OCI-LY1 (cell line): ENCODE results near the gene CCR7.

ENCODE experiments used
- H2AFZ ChIP-seq: fragments of 200-600 bp; sonication (generic), shearing (Covaris generic); 2 replicates; pipeline ENCODE4 v1.6.0; 2014; ENCODE audit warnings: antibody characterized with exemption, mild to moderate bottlenecking, low read length
- H3F3A ChIP-seq: fragments of 200-600 bp; sonication (generic), shearing (Covaris generic); 2 replicates; pipeline ENCODE4 v1.6.0; 2014; ENCODE audit warnings: mild to moderate bottlenecking, antibody characterized with exemption, low read length, moderate library complexity; ENCODE audit not compliant: insufficient read depth
- H3K27ac ChIP-seq: fragments of 200-600 bp; sonication (generic); 2 replicates; pipeline ENCODE4 v1.5.1; 2014; ENCODE audit warnings: low read length, mixed run types, mild to moderate bottlenecking, low read depth; ENCODE audit not compliant: poor library complexity, severe bottlenecking
- H3K27me3 ChIP-seq: fragments of 200-600 bp; sonication (generic); 2 replicates; pipeline ENCODE4 v1.6.0; 2014; ENCODE audit warnings: antibody characterized with exemption, mild to moderate bottlenecking, low read length, moderate library complexity; ENCODE audit not compliant: insufficient read depth
- H3K36me3 ChIP-seq: fragments of 200-600 bp; sonication (generic); 2 replicates; pipeline ENCODE4 v1.6.1; 2014; ENCODE audit warnings: mild to moderate bottlenecking, antibody characterized with exemption, low read length, moderate library complexity, mixed read lengths; ENCODE audit not compliant: insufficient read depth
- H3K4me1 ChIP-seq: fragments of 200-600 bp; sonication (generic); 2 replicates; pipeline ENCODE4 v1.5.1; 2014; ENCODE audit warnings: mild to moderate bottlenecking, low read length, moderate library complexity; ENCODE audit not compliant: insufficient read depth, severe bottlenecking
- H3K4me2 ChIP-seq: fragments of 200-600 bp; sonication (generic), shearing (Covaris generic); 2 replicates; pipeline ENCODE4 v1.6.1; 2014; ENCODE audit warnings: low read length
- H3K4me3 ChIP-seq: fragments of 200-600 bp; sonication (generic); 2 replicates; pipeline ENCODE4 v1.5.1; 2014; ENCODE audit warnings: low read length, low read depth, mild to moderate bottlenecking, mixed read lengths; ENCODE audit not compliant: poor library complexity, severe bottlenecking
- H3K79me2 ChIP-seq: fragments of 200-600 bp; shearing (Covaris generic); 2 replicates; pipeline ENCODE4 v1.6.1; 2016; ENCODE audit warnings: mixed run types, low read length, mixed read lengths; ENCODE audit not compliant: insufficient read depth
- H3K9ac ChIP-seq: fragments of 200-600 bp; sonication (generic), shearing (Covaris generic); 2 replicates; pipeline ENCODE4 v1.6.1; 2014; ENCODE audit warnings: mild to moderate bottlenecking, low read length, mixed read lengths
- H3K9me2 ChIP-seq: fragments of 200-600 bp; sonication (generic), shearing (Covaris generic); 2 replicates; pipeline ENCODE4 v1.6.1; 2014; ENCODE audit warnings: low read depth, mild to moderate bottlenecking, low read length, mixed read lengths
- H3K9me3 ChIP-seq: fragments of 200-600 bp; shearing (Covaris generic); 2 replicates; pipeline ENCODE4 v1.6.1; 2014; ENCODE audit warnings: low read length, mixed read lengths
- H4K20me1 ChIP-seq: fragments of 200-600 bp; sonication (generic), shearing (Covaris generic); 2 replicates; pipeline ENCODE4 v1.6.0; 2016; ENCODE audit warnings: mild to moderate bottlenecking, low read length; ENCODE audit not compliant: insufficient read depth
- CTCF ChIP-seq: fragments of 200-600 bp; sonication (generic), shearing (Covaris generic); IDR thresholded peaks from 2 replicates; pipeline ENCODE4 v1.5.1; 2017; ENCODE audit warnings: mild to moderate bottlenecking, antibody characterized with exemption, low read length, moderate library complexity, mixed read lengths
- EZH2 ChIP-seq: fragments of 200-600 bp; sonication (generic), shearing (Covaris generic); IDR thresholded peaks from 2 replicates; pipeline ENCODE4 v1.8.0; 2017; ENCODE audit warnings: borderline replicate concordance, mixed run types, mild to moderate bottlenecking, antibody characterized with exemption, low read length, moderate library complexity, mixed read lengths

Gene CCR7

GRCh38 chr17:40558300-40558889 lies 6.9 kb downstream of the CCR7 start:
- H3K4me1 ChIP-seq = peaks cover 39% of the 10 kb centered on the region
- no peak overlapping the region for H2AFZ ChIP-seq
- no peaks in the 10 kb centered on the region for H3K9me3 ChIP-seq
- no peaks in the 10 kb centered on the region for H3K9me2 ChIP-seq
- no peaks in the 10 kb centered on the region for H3K79me2 ChIP-seq
- H3K27me3 ChIP-seq = no peaks in the 10 kb centered on the region
- H3K9ac ChIP-seq = no peak overlapping the region
- no peak overlapping the region for H3K4me3 ChIP-seq
- no peak overlapping the region for H3K4me2 ChIP-seq
- H3F3A ChIP-seq = no peaks in the 10 kb centered on the region
- H3K36me3 ChIP-seq = no peaks in the 10 kb centered on the region
- TF ChIP-seq EZH2 = no peak
- no peak for TF ChIP-seq CTCF
- no peak overlapping the region for H3K27ac ChIP-seq
- no peaks in the 10 kb centered on the region for H4K20me1 ChIP-seq

GRCh38 chr17:40557531-40558299 lies 7.6 kb downstream of the CCR7 start:
- Histone ChIP-seq H3K27ac (no peak overlapping the region), H3K9ac (no peak overlapping the region), H4K20me1 (no peaks in the 10 kb centered on the region), H3K36me3 (no peaks in the 10 kb centered on the region), H3K79me2 (no peaks in the 10 kb centered on the region), H3K9me3 (no peaks in the 10 kb centered on the region), H3F3A (no peaks in the 10 kb centered on the region), H2AFZ (no peak overlapping the region), H3K27me3 (no peaks in the 10 kb centered on the region), H3K4me2 (no peak overlapping the region), H3K4me1 (peaks cover 39% of the 10 kb centered on the region), H3K9me2 (no peaks in the 10 kb centered on the region), H3K4me3 (no peak overlapping the region)
- no peak for TF ChIP-seq CTCF
- no peak for TF ChIP-seq EZH2

GRCh38 chr17:40556884-40557414 lies 8.3 kb downstream of the CCR7 start:
- H3K27me3 ChIP-seq = no peaks in the 10 kb centered on the region
- H3K4me1 ChIP-seq = peaks cover 39% of the 10 kb centered on the region
- no peaks in the 10 kb centered on the region for H3F3A ChIP-seq
- no peak overlapping the region for H2AFZ ChIP-seq
- H3K9me2 ChIP-seq = no peaks in the 10 kb centered on the region
- H3K4me3 ChIP-seq = no peak overlapping the region
- no peaks in the 10 kb centered on the region for H4K20me1 ChIP-seq
- no peaks in the 10 kb centered on the region for H3K9me3 ChIP-seq
- no peak overlapping the region for H3K27ac ChIP-seq
- no peaks in the 10 kb centered on the region for H3K79me2 ChIP-seq
- no peaks in the 10 kb centered on the region for H3K36me3 ChIP-seq
- H3K9ac ChIP-seq = no peak overlapping the region
- no peak overlapping the region for H3K4me2 ChIP-seq
- TF ChIP-seq CTCF (no peak), EZH2 (no peak)
